Astrocyte (in vitro differentiated cells and primary cell): ENCODE results near the gene TDRKH. TPM values are rescaled to one million over a fixed set of nuclear protein-coding genes. Genes with fewer than 3 reads are reported as not detected.

Experiments used
- DNase-seq: peaks from one replicate; pipeline ENCODE4 v3.0.0-alpha.2; 2010; ENCODE audit warnings: low read depth
- FAIRE-seq: peaks from 2 replicates; lab custom pipeline; 2011; peaks lifted over from hg19 to GRCh38; lab: Jason Lieb, UNC
- H2AFZ ChIP-seq: 2 replicates; pipeline ENCODE4 v1.6.0; 2012; ENCODE audit warnings: low read depth, low read length, inconsistent platforms
- H3K27ac ChIP-seq: 2 replicates; pipeline ENCODE4 v1.5.1; 2011; ENCODE audit warnings: low read depth, low read length, inconsistent platforms
- H3K27me3 ChIP-seq: 2 replicates; pipeline ENCODE4 v1.6.0; 2011; ENCODE audit warnings: low read length, inconsistent platforms; ENCODE audit not compliant: insufficient read depth
- H3K36me3 ChIP-seq: 2 replicates; pipeline ENCODE4 v1.5.1; 2011; ENCODE audit warnings: low read length, inconsistent platforms; ENCODE audit not compliant: insufficient read depth
- H3K4me1 ChIP-seq: 2 replicates; pipeline ENCODE4 v1.5.1; 2011; ENCODE audit warnings: low read length, inconsistent platforms; ENCODE audit not compliant: insufficient read depth
- H3K4me2 ChIP-seq: 2 replicates; pipeline ENCODE4 v1.6.0; 2012; ENCODE audit warnings: low read length, inconsistent platforms
- H3K4me3 ChIP-seq: 2 replicates; pipeline ENCODE4 v1.5.1; 2011; ENCODE audit warnings: low read depth, mild to moderate bottlenecking, low read length, inconsistent platforms; ENCODE audit not compliant: insufficient read depth
- H3K79me2 ChIP-seq: 2 replicates; pipeline ENCODE4 v1.6.0; 2012; ENCODE audit warnings: mild to moderate bottlenecking, low read length, inconsistent platforms; ENCODE audit not compliant: insufficient read depth
- H3K9ac ChIP-seq: 2 replicates; pipeline ENCODE4 v1.6.0; 2012; ENCODE audit warnings: mild to moderate bottlenecking, low read length, inconsistent platforms
- H3K9me3 ChIP-seq: 2 replicates; pipeline ENCODE4 v1.5.1; 2012; ENCODE audit warnings: low read depth, mild to moderate bottlenecking, low read length, inconsistent platforms; ENCODE audit not compliant: insufficient read depth
- H4K20me1 ChIP-seq: 2 replicates; pipeline ENCODE4 v1.6.0; 2012; ENCODE audit warnings: low read length, inconsistent platforms; ENCODE audit not compliant: insufficient read depth
- H3K27ac Mint-ChIP-seq: one replicate; pipeline ENCODE4 v1.8.0; 2021; ENCODE audit warnings: mild to moderate bottlenecking, mixed read lengths; ENCODE audit not compliant: unreplicated experiment
- H3K27me3 Mint-ChIP-seq: one replicate; pipeline ENCODE4 v1.8.0; 2021; ENCODE audit warnings: low read depth, mixed read lengths; ENCODE audit not compliant: unreplicated experiment
- H3K36me3 Mint-ChIP-seq: one replicate; pipeline ENCODE4 v1.8.0; 2021; ENCODE audit warnings: low read depth, mixed read lengths; ENCODE audit not compliant: unreplicated experiment
- H3K4me1 Mint-ChIP-seq: one replicate; pipeline ENCODE4 v1.8.0; 2021; ENCODE audit warnings: low read depth, mixed read lengths; ENCODE audit not compliant: unreplicated experiment
- H3K4me3 Mint-ChIP-seq: one replicate; pipeline ENCODE4 v1.8.0; 2021; ENCODE audit warnings: mild to moderate bottlenecking, moderate library complexity, mixed read lengths; ENCODE audit not compliant: unreplicated experiment
- H3K9me3 Mint-ChIP-seq: one replicate; pipeline ENCODE4 v1.8.0; 2021; ENCODE audit warnings: mild to moderate bottlenecking, mixed read lengths; ENCODE audit not compliant: unreplicated experiment
- CTCF ChIP-seq: IDR thresholded peaks from 2 replicates; pipeline ENCODE4 v1.5.1; 2011; ENCODE audit warnings: low read depth, mild to moderate bottlenecking, inconsistent platforms, low read length, moderate library complexity; ENCODE audit not compliant: insufficient read depth
- EZH2 ChIP-seq: IDR thresholded peaks from 2 replicates; pipeline ENCODE4 v1.6.1; 2012; ENCODE audit warnings: mild to moderate bottlenecking, low read length, inconsistent platforms; ENCODE audit not compliant: insufficient read depth
- total RNA-seq: library from RNA; stranded (reverse); gene quantifications from 2 replicates; pipeline ENCODE4 v1.2.1, GENCODE V29; 2021

The TDRKH gene
- total RNA-seq, 1 donor from 2014 or later: 7.5 TPM

GRCh38 chr1:151801846-151802245 is 11.5 kb upstream of the TDRKH start:
- H3K79me2 ChIP-seq: no peaks in the 10 kb centered on the region
- H3K27ac Mint-ChIP-seq: no peak overlapping the region
- H3K9me3 ChIP-seq: no peaks in the 10 kb centered on the region
- no peaks in the 10 kb centered on the region for H4K20me1 ChIP-seq
- H3K27me3 ChIP-seq: peaks cover 78% of the 10 kb centered on the region
- H3K36me3 ChIP-seq: no peaks in the 10 kb centered on the region
- DNase-seq: no peak
- H3K4me1 ChIP-seq: no peaks in the 10 kb centered on the region
- peaks cover 7% of the 10 kb centered on the region for H3K36me3 Mint-ChIP-seq
- H3K27ac ChIP-seq: no peak overlapping the region
- H3K4me1 Mint-ChIP-seq: peaks cover 1% of the 10 kb centered on the region
- no peak for TF ChIP-seq CTCF
- TF ChIP-seq EZH2: no peak
- no peak overlapping the region for H3K4me3 ChIP-seq
- no peaks in the 10 kb centered on the region for H3K9me3 Mint-ChIP-seq
- no peak for FAIRE-seq
- H3K4me2 ChIP-seq: no peak overlapping the region
- H3K4me3 Mint-ChIP-seq: no peak overlapping the region
- no peak overlapping the region for H2AFZ ChIP-seq
- H3K9ac ChIP-seq: no peak overlapping the region
- H3K27me3 Mint-ChIP-seq: peaks cover 62% of the 10 kb centered on the region

GRCh38 chr1:151801310-151801820 is 11.1 kb upstream of the TDRKH start:
- Histone ChIP-seq H3K9ac (no peak overlapping the region), H3K79me2 (no peaks in the 10 kb centered on the region), H3K9me3 (no peaks in the 10 kb centered on the region), H3K27me3 (peaks cover 78% of the 10 kb centered on the region), H2AFZ (no peak overlapping the region), H3K27ac (no peak overlapping the region), H3K4me3 (no peak overlapping the region), H3K4me1 (no peaks in the 10 kb centered on the region), H3K36me3 (no peaks in the 10 kb centered on the region), H4K20me1 (no peaks in the 10 kb centered on the region), H3K4me2 (no peak overlapping the region)
- no peaks in the 10 kb centered on the region for H3K9me3 Mint-ChIP-seq
- DNase-seq (no peak), FAIRE-seq (no peak)
- H3K4me1 Mint-ChIP-seq: peaks cover 4% of the 10 kb centered on the region
- H3K4me3 Mint-ChIP-seq: no peak overlapping the region
- no peak overlapping the region for H3K27ac Mint-ChIP-seq
- TF ChIP-seq CTCF (no peak), EZH2 (no peak)
- peaks cover 10% of the 10 kb centered on the region for H3K36me3 Mint-ChIP-seq
- peaks cover 58% of the 10 kb centered on the region for H3K27me3 Mint-ChIP-seq

- H3K27ac Mint-ChIP-seq: no peak overlapping the region
- Histone ChIP-seq H3K9me3 (no peaks in the 10 kb centered on the region), H3K27me3 (peaks cover 78% of the 10 kb centered on the region), H3K4me3 (no peak overlapping the region), H2AFZ (no peak overlapping the region), H3K4me2 (no peak overlapping the region), H3K79me2 (no peaks in the 10 kb centered on the region), H4K20me1 (no peaks in the 10 kb centered on the region), H3K9ac (no peak overlapping the region), H3K4me1 (no peaks in the 10 kb centered on the region), H3K36me3 (no peaks in the 10 kb centered on the region), H3K27ac (no peak overlapping the region)
- FAIRE-seq (no peak), DNase-seq (no peak)
- no peaks in the 10 kb centered on the region for H3K9me3 Mint-ChIP-seq
- H3K4me1 Mint-ChIP-seq: peaks cover 9% of the 10 kb centered on the region
- peaks cover 52% of the 10 kb centered on the region for H3K27me3 Mint-ChIP-seq
- TF ChIP-seq EZH2 (no peak), CTCF (no peak)
- no peak overlapping the region for H3K4me3 Mint-ChIP-seq
- H3K36me3 Mint-ChIP-seq: peaks cover 10% of the 10 kb centered on the region
Observed at GRCh38 chr1:151800830-151801229, 10.5 kb upstream of the TDRKH start.
